Right lobe of liver (tissue), 6 donors: ENCODE measurements around the gene MPL. TPM values are rescaled to one million over a fixed set of nuclear protein-coding genes. Genes with fewer than 3 reads are reported as not detected.
A peak's percentile ranks its signal among the peaks of the same experiment; 100 is the strongest.

Experiments
- ATAC-seq, 4 donors: fragments of 200-7000 bp; cut with Tn5 transposase; one replicate each; pipeline ENCODE4 v1.9.1; 2020; ENCODE audit warnings: mild to moderate bottlenecking in 4 of 4, moderate library complexity in 4 of 4
- DNase-seq, 3 donors: peaks; one replicate each; pipeline ENCODE4 v3.0.0-alpha.2; 2020
- H3K27ac ChIP-seq, 3 donors: fragments of 200-600 bp; one replicate each; pipeline ENCODE4 v1.8.0; 2022
- H3K27me3 ChIP-seq, 2 donors: fragments of 200-600 bp; one replicate each; pipeline ENCODE4 v1.8.0; 2022
- H3K36me3 ChIP-seq, 4 donors: fragments of 200-600 bp; sonication (generic) in 1 of 4; one replicate each; pipeline versions ENCODE4 v1.5.1 to v1.8.0; 2017 to 2022; ENCODE audit warnings: control low read depth in 1 of 4
- H3K4me1 ChIP-seq, 4 donors: fragments of 200-600 bp; sonication (generic) in 1 of 4; one replicate each; pipeline versions ENCODE4 v1.5.1 to v1.8.0; 2017 to 2022; ENCODE audit warnings: control low read depth in 1 of 4
- H3K4me3 ChIP-seq, 3 donors: fragments of 200-600 bp; one replicate each; pipeline ENCODE4 v1.8.0; 2022
- H3K9me3 ChIP-seq, 4 donors: fragments of 200-600 bp; sonication (generic) in 1 of 4; one replicate each; pipeline versions ENCODE4 v1.5.1 to v1.8.0; 2017 to 2022; ENCODE audit warnings: control low read depth in 1 of 4
- POLR2A ChIP-seq: fragments of 450-650 bp; IDR thresholded peaks from one replicate; pipeline ENCODE4 v1.6.1; 2017; ENCODE audit warnings: antibody characterized with exemption, mild to moderate bottlenecking
- WGBS: methylation state at CpG from one replicate; pipeline ENCODE4 v1.1.6; 2018; ENCODE audit warnings: low coverage, low lambda C conversion rate; ENCODE audit not compliant: insufficient coverage; ENCODE audit errors: missing lambda C conversion rate; 5-methylcytosine and 5-hydroxymethylcytosine counted together
- intact Hi-C, 2 donors: fragments of 100-400 bp; cut with DNase I; formaldehyde crosslinking; loops; one replicate each; pipeline versions ENCODE4 v1.11.2 to v1.14.1; 2022
- total RNA-seq, 6 experiments: library from RNA; depleted of rRNA in 2 of 6; stranded (reverse); fragments of >200 nt in 2 of 6; fragmentation: NEBNext Ultra II Directional in 3 of 6; extraction: Animal tissue kit (Norgen Biotek cat#: 25700) in 3 of 6; gene quantifications; one replicate each; pipeline versions ENCODE4 v1.1.0 to v1.2.4, GENCODE V29; 2016 to 2023
- TF ChIP-seq, protein P1 (sequence below), 4 donors: fragments of 200-600 bp in 3 of 4; fragments of 450-650 bp in 1 of 4; IDR thresholded peaks; one replicate each; pipeline versions ENCODE4 v1.5.1 to v1.8.0; 2016 to 2022; ENCODE audit warnings: antibody characterized with exemption in 4 of 4, mild to moderate bottlenecking in 2 of 4
- donor health status: DM: no; HTN: yes; CAD: no.
- donor health status: DM: no; HTN: no; CAD: no.
- donor health status: DM: no; HTN: no; CAD: no.
- donor health status: DM: no; HTN: yes; CAD: no.
- donor health status: DM: no; HTN: yes; CAD: no.

MPL gene
- total RNA-seq, 6 experiments from 2014 or later: 0.59 TPM; not detected in 5

GRCh38 chr1:43331688-43332087 lies 5.9 kb upstream of the MPL start:
- H3K9me3 ChIP-seq: no peaks in the 10 kb centered on the region
- DNase-seq (peak in 1 of 3 donors; percentile 8), ATAC-seq (no peak)
- no peaks in the 10 kb centered on the region for H3K27me3 ChIP-seq
- H3K4me1 ChIP-seq: no peaks in the 10 kb centered on the region
- H3K36me3 ChIP-seq: no peaks in the 10 kb centered on the region
- intact Hi-C loops: no loop called here
- 96% methylated on average over 4 of the region's 5 CpGs for WGBS
- H3K4me3 ChIP-seq: no peak overlapping the region
- TF ChIP-seq, protein P1, sequence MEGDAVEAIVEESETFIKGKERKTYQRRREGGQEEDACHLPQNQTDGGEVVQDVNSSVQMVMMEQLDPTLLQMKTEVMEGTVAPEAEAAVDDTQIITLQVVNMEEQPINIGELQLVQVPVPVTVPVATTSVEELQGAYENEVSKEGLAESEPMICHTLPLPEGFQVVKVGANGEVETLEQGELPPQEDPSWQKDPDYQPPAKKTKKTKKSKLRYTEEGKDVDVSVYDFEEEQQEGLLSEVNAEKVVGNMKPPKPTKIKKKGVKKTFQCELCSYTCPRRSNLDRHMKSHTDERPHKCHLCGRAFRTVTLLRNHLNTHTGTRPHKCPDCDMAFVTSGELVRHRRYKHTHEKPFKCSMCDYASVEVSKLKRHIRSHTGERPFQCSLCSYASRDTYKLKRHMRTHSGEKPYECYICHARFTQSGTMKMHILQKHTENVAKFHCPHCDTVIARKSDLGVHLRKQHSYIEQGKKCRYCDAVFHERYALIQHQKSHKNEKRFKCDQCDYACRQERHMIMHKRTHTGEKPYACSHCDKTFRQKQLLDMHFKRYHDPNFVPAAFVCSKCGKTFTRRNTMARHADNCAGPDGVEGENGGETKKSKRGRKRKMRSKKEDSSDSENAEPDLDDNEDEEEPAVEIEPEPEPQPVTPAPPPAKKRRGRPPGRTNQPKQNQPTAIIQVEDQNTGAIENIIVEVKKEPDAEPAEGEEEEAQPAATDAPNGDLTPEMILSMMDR (IDR thresholded peaks at IDR 0.05): no peak
- TF ChIP-seq POLR2A: no peak
- no peak overlapping the region for H3K27ac ChIP-seq

GRCh38 chr1:43334453-43335205 lies 3.0 kb upstream of the MPL start:
- H3K9me3 ChIP-seq: no peaks in the 10 kb centered on the region
- intact Hi-C loops: no loop called here
- no peaks in the 10 kb centered on the region for H3K4me1 ChIP-seq
- H3K4me3 ChIP-seq: no peak overlapping the region
- TF ChIP-seq POLR2A: no peak
- TF ChIP-seq, protein P1 (IDR thresholded peaks at IDR 0.05): peak in 1 of 4 donors; percentile 22
- DNase-seq (peak in 1 of 3 donors; percentile 37), ATAC-seq (peak in 3 of 4 donors; percentile 52 to 68 (median 67))
- no peaks in the 10 kb centered on the region for H3K27me3 ChIP-seq
- WGBS: 75% methylated on average over 7 of the region's 7 CpGs
- H3K27ac ChIP-seq: no peak overlapping the region
- no peaks in the 10 kb centered on the region for H3K36me3 ChIP-seq

DNA sequence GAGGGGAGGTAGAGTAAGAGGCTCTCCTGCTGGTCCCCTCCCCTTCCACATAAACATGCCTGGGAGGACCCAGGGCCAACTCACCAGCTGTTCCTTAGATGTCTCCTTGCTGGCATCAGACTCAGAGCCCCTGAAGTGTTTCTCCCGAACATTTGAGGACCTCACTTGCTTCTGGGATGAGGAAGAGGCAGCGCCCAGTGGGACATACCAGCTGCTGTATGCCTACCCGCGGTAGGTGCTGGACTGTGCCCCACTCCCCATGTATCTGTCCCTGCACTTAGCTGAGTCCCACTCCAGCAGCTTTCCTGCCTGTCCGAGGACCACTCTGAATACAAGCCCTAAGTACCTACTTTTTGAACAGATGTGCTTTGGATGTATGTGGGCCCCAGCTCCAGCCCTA lies 383 bp downstream of the MPL start:
- WGBS: no CpG with 5 or more reads among the region's 5 CpGs
- no peak for TF ChIP-seq POLR2A
- TF ChIP-seq, protein P1 (IDR thresholded peaks at IDR 0.05): no peak
- Histone ChIP-seq H3K9me3 (no peaks in the 10 kb centered on the region), H3K27me3 (no peaks in the 10 kb centered on the region), H3K4me1 (no peaks in the 10 kb centered on the region), H3K27ac (no peak overlapping the region), H3K36me3 (no peaks in the 10 kb centered on the region), H3K4me3 (no peak overlapping the region)
- ATAC-seq (no peak), DNase-seq (no peak)
- intact Hi-C loops: no loop called here

GRCh38 chr1:43339584-43340232 lies 2.1 kb downstream of the MPL start:
- intact Hi-C loops: no loop called here
- ATAC-seq: no peak
- Histone ChIP-seq H3K27me3 (no peaks in the 10 kb centered on the region), H3K4me3 (no peak overlapping the region), H3K36me3 (no peaks in the 10 kb centered on the region), H3K4me1 (peaks cover 0 to 7% (median 0%) of the 10 kb centered on the region in 4 donors), H3K27ac (no peak overlapping the region), H3K9me3 (no peaks in the 10 kb centered on the region)
- WGBS: 80% methylated on average over 1 of the region's 6 CpGs
- no peak for TF ChIP-seq POLR2A
- TF ChIP-seq, protein P1 (IDR thresholded peaks at IDR 0.05): no peak
- no peak for DNase-seq
